Inflammatory macrophage (primary cell): ENCODE results near the gene KLHL1.

ENCODE experiments used
- DNase-seq, 2 donors: peaks; one replicate each; pipeline ENCODE4 v3.0.0-alpha.2; 2020 to 2022

The KLHL1 gene

DNA sequence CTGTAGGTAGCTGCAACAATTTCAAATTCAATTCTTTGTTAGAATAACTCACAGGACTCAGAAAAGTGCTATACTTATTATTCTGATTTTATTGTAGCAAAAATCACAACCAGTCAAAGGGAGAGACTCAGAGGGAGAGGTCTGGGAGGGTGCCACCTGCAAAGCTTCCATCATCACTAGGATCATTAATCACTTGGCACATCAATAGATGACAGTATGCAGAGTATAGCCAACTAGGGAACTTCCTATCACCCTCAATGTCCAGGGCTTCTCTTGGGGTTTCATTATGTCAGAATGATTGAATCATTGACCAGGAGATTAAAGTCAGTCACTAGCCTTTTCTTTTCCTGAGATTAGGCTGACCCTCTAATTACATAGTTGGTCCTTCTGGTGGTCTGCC is 432.0 kb downstream of the KLHL1 start:
- DNase-seq, result no peak

- DNase-seq, result no peak
Measured at GRCh38 chr13:69660155-69660554, 448.1 kb downstream of the KLHL1 start.

- no peak for DNase-seq
Measured at GRCh38 chr13:69657676-69658075, 450.6 kb downstream of the KLHL1 start.

- DNase-seq, result no peak
Measured at GRCh38 chr13:69654392-69654791, 453.9 kb downstream of the KLHL1 start.
